ENCODE results near the gene MRPL53.

Gene MRPL53

DNA sequence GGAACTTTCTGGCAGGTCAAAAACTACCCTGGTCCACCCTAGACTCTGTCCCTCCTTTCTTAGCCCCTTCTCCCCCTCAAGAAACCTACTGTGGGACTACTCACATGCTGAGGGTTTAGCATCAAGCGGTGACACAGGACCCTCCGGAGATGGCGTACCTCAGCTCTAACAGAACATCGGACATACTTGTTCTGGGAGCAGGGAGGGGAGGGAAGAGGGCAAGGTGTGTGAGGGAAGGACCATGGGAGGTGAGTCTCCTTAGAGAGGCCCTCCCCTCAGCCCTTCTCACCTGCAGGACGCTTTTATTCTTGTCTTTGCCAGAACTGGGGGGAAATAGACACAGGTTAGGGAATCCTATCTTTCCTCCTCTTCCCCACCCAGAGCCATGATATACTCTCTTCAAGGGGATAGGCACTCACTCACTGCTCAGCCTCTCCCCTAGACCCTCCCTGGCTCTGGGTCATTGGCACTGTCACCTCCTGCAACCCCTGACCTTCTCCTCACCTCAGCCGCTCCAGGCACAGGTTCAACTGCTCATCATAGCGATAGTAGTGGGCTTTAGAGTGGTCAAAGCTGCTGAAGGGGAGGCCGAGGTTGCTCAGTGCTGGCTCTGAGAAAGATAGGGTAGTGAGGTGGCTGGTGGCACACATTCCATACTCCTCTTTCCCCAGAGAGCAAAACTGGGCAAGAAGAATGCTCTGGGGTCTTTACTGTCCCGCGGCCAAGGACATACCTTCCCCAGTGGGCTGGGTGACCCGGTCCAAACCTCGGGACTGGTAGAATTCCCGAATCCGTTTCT, 33.2 kb upstream of the MRPL53 start:
- no peak for DNase-seq
- Mint-ChIP-seq H3K27me3 (peaks cover 52% of the 10 kb centered on the region), H3K9me3 (no peaks in the 10 kb centered on the region), H3K36me3 (ENCODE audit: low read depth) (peaks cover 31% of the 10 kb centered on the region), H3K4me3 (peak overlapping the region; percentile 3), H3K4me1 (peaks cover 64% of the 10 kb centered on the region), H3K27ac (no peak overlapping the region)
- no peak for ATAC-seq

DNA sequence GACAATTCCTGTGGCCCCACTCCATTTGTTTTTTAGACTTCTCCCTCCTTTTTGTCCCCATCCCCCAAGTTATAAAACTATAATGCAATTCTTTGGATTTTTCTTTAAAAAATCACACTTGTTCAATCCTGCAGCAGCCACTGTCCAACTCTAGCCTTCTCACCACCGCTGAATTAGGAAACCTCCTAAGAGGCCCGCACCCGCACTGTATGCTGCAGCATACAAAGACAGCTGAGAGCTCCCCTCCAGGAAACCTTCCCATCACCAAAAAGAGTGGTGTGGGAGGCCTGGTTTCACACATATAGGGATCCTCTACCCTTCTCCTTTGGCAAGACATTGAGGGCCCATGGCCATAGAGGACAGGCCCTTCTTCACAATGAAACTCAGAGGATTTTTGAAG, 32.1 kb upstream of the MRPL53 start:
- Mint-ChIP-seq H3K27ac (no peak overlapping the region), H3K4me1 (peaks cover 62% of the 10 kb centered on the region), H3K36me3 (ENCODE audit: low read depth) (peaks cover 31% of the 10 kb centered on the region), H3K4me3 (peak overlapping the region; percentile 2), H3K9me3 (no peaks in the 10 kb centered on the region), H3K27me3 (peaks cover 55% of the 10 kb centered on the region)
- no peak for ATAC-seq
- no peak for DNase-seq

DNA sequence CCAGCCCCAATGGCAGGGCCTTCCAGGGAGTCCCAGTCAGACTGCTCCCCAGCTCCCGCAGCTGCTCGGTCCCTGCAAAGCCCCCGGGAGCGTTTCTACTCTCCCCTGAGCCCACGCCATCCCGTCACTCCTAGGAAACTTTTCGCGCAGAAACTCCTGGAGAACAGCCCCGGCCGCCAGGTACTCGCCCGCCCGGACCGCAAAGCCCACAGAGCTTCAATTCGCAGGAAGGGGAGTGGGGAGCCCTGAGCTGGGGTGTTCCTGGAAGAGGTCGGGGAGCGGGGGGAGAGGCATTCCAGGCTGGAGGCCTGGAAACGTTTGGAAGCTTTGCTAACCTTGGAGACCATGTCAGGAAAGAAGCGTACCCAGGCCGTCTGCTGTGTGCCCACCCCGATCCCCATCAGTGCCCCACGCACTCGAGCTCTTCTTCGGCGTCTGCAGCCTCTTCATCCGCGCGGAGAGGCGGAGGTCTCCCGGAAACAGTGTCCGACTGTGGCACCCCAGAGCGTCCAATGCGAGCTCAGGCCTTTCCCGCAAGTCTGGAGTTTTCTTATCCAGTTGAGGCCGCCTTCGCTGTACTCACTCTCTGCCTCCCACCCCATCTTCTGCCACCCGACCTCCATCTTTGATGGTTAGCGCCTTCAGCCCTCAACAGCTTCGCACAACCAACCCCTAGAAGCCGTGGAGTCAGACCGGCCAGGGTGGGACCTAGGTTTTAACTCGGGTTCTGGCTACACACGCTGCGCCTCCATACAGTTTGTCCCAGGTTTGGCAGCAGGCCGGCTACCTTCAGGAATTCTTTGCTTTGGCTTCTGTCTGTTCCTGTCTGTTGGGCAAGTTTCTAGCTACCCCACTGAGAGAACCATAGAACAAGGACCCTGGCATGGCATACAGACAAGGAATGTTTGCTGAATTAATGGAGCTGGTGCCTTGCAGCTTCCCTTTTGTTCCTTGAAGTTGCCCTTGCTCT, 31.3 kb upstream of the MRPL53 start:
- peaks cover 58% of the 10 kb centered on the region for H3K27me3 Mint-ChIP-seq
- H3K4me3 Mint-ChIP-seq: peak overlapping the region; percentile 57
- H3K9me3 Mint-ChIP-seq: no peaks in the 10 kb centered on the region
- no peak overlapping the region for H3K27ac Mint-ChIP-seq
- peaks cover 67% of the 10 kb centered on the region for H3K4me1 Mint-ChIP-seq
- DNase-seq (no peak), ATAC-seq (no peak)
- peaks cover 31% of the 10 kb centered on the region for H3K36me3 Mint-ChIP-seq (ENCODE audit: low read depth)

DNA sequence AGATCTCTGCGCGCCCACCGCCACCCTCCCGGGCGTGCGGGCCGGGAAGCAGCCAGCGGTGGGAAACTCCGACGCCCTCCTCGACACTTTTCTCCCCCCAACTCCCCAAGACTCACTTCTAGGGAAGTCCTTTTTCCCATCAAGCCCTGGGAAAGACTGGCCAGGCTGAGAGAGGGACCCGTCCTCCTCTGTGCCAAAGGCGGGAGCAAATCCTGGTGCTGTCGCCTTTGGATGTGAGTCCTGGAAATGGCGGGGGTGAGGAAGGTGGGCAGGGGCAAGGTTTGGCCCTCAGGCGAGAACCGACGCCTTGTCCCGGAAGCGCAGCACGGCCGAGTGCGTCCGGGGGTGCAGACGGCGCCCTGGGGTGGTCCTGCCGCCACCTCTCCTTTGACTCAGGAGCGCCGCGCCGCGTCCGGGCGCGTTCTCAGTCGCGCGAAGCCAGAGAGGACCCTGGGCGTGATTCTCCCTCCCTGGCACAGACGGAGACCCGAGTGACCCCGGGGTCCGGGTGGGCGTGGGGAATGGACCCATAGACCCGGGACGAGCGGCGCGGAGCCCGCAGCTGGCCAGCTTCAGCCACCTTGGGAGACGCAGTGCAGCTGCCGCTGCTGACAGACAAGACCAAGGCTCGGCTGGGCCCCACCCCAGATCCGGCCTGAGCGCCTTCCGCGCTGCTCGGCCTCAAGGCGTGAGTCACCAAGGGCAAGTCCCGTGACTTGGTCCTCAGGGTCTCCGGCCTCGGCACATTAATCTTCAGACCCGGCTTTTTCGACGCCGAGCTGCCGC, 30.4 kb upstream of the MRPL53 start:
- H3K27ac Mint-ChIP-seq: no peak overlapping the region
- DNase-seq (peak; percentile 64), ATAC-seq (peak; percentile 34)
- peaks cover 31% of the 10 kb centered on the region for H3K36me3 Mint-ChIP-seq (ENCODE audit: low read depth)
- peaks cover 69% of the 10 kb centered on the region for H3K4me1 Mint-ChIP-seq
- H3K27me3 Mint-ChIP-seq: peaks cover 66% of the 10 kb centered on the region
- H3K9me3 Mint-ChIP-seq: no peaks in the 10 kb centered on the region
- H3K4me3 Mint-ChIP-seq: peak overlapping the region; percentile 57

DNA sequence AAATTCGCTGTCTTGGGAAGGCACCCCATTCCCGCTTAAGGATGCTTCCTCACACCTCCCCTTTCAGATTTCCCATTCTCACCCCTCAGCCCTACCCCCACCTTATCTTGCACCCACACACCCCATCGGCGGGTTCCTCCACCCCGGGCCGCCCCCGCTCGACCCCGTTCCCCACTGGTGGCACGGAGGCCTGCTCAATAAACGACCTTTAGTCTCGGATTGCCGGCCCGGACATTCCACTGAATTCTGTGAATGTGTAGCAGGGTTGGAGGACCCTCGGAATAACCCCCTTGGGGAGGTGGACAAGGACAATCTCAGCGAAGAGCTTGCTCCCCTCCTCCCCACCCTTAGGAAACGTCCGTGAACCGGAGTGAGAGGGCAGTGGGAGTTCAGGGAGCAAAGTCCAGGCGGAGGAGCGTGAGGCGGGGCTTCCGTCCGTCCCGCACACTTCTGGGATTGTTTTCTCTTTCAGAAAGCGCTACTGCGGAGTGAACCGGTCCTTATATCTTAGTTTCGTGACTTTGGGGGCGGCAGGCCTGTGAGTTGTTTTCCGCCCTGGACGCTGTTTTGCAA, 29.8 kb upstream of the MRPL53 start:
- H3K36me3 Mint-ChIP-seq (ENCODE audit: low read depth): peaks cover 28% of the 10 kb centered on the region
- peaks cover 66% of the 10 kb centered on the region for H3K4me1 Mint-ChIP-seq
- no peaks in the 10 kb centered on the region for H3K9me3 Mint-ChIP-seq
- peaks cover 66% of the 10 kb centered on the region for H3K27me3 Mint-ChIP-seq
- no peak for ATAC-seq
- DNase-seq: no peak
- H3K4me3 Mint-ChIP-seq: peak overlapping the region; percentile 57
- no peak overlapping the region for H3K27ac Mint-ChIP-seq

DNA sequence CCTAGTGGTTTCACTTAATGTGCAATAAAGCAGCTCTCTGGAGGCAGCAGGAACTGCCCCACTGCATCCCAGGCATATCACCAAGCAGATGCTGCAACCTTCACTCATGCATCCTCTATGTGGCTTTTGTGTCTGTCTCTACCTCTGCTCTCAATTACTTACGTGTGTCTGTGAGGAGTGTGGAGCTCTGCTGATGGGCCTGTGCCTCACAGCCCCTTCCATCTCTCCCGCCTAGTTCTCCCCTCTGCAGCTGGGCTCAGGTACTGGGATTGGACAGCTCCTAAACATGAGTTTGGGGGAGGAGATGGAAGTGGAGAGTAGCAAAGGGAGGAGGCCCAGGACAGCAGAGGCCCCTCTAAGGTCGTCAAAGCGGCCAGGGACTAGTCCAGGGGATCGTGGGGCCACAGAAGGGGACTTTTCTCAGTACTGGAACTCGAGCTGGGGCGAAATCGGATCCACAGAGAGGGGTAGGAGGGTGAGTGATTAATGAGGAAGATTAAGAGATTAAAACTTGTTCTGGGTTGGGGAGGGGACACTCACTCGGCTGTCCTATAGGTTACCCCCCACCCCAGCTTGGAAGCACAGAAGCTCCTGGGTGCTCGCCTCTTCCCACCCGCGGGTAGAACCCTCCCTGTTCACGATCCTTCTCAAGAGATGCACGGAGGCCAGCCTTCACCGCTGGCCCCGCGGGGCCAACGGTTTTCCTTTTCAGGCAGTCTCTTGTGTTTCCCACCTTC, 29.0 kb upstream of the MRPL53 start:
- peaks cover 66% of the 10 kb centered on the region for H3K27me3 Mint-ChIP-seq
- no peak overlapping the region for H3K27ac Mint-ChIP-seq
- DNase-seq (no peak), ATAC-seq (no peak)
- H3K4me3 Mint-ChIP-seq: no peak overlapping the region
- peaks cover 58% of the 10 kb centered on the region for H3K4me1 Mint-ChIP-seq
- H3K9me3 Mint-ChIP-seq: no peaks in the 10 kb centered on the region
- peaks cover 21% of the 10 kb centered on the region for H3K36me3 Mint-ChIP-seq (ENCODE audit: low read depth)

DNA sequence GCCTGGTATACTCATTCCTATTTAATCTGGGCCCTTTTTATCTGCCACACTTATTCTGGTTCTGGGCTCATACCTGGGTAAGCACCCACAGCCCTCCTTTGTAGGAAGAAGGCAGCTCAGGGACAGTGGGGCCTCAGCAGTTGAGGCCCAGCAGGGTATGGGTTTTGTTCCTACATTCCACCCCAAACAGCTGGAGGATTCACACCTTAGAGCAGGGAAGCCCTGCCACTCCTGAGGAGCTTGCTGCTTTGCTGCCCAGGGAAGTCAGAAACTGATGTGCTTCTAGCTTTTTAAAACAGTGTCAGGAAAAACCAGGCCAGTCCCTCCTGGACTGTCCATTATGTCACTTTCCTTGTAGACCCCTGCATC, 28.1 kb upstream of the MRPL53 start:
- peaks cover 52% of the 10 kb centered on the region for H3K4me1 Mint-ChIP-seq
- no peak overlapping the region for H3K4me3 Mint-ChIP-seq
- DNase-seq (no peak), ATAC-seq (no peak)
- H3K9me3 Mint-ChIP-seq: no peaks in the 10 kb centered on the region
- peaks cover 66% of the 10 kb centered on the region for H3K27me3 Mint-ChIP-seq
- H3K36me3 Mint-ChIP-seq (ENCODE audit: low read depth): peaks cover 15% of the 10 kb centered on the region
- no peak overlapping the region for H3K27ac Mint-ChIP-seq

DNA sequence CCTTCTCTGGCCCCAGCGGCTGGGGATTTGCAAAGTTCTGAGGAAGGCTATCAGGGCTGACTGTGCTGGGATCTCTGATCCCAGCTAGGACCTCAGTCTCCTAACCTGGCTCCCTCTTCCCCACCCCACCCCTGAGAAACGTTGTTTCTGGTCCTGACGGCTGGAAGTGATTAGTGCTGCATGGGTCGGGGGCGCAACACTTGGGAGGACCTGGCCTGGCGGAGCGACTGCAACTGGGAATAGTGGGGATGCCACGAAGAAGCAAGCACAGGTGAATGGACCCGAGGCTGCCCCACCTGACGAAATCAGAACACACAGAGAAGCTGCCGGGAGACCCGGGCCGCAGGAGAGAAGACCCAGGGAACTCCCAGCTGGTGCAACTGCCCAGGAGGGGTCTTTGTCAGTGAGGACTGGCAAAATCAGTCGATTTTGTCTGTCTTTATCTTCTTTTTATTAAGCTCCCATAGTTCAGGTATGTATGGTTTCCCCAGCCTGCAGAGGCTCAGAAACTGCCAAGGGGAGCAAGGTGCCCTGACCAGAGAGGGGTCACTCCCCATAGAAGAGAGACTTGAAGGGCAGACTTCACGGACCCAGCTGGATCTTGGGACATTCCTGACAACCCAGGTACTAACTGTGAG, 27.6 kb upstream of the MRPL53 start:
- no peak overlapping the region for H3K4me3 Mint-ChIP-seq
- peaks cover 64% of the 10 kb centered on the region for H3K27me3 Mint-ChIP-seq

DNA sequence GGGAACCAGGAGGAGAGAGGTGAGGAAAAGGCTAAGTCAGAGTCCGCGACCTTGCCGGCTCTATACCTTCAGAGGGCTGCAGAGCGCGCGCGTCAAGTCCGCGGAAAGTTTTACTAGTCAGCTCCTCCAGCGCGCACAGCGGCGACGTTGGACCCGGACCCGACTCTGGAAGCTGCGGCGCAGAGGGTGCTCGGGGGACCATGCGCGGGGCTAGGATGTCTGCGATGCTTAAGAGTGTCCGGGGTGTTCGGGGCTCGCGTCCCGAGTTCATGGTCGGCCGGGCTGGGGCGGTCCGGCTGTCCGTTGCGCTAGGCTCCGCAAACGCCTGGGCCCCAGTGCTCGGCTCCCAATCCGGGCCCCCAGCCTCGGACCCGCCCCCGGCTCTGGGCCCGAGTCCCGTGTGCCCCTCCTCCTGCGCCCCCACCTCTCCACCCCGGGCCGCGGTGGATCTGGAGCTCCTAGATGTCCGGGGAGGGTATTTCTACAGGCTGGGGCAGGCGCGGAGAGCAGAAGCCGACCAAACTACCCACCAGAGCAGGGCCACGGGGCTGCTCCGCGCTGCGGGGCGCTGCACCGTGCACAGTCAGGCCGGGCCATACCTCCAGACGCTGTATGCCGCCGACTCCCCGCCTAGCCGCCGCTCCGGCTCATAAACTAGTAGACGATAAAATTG, 26.9 kb upstream of the MRPL53 start, which contains the start of gene LBX2:
Gene LBX2 (minus strand): TSS at position 337 of the 673 bp plus-strand sequence. CDS start 66 bp downstream, at position 271.
- H3K4me3 Mint-ChIP-seq: peak within 1 kb of the TSS; percentile 77
- ATAC-seq (peak; percentile 33), DNase-seq (peak; percentile 56)
- H3K36me3 Mint-ChIP-seq (ENCODE audit: low read depth): peaks cover 3% of the 10 kb centered on the region
- peaks cover 58% of the 10 kb centered on the region for H3K27me3 Mint-ChIP-seq
- no peak within 1 kb of the TSS for H3K27ac Mint-ChIP-seq
- peaks cover 45% of the 10 kb centered on the region for H3K4me1 Mint-ChIP-seq
- no peaks in the 10 kb centered on the region for H3K9me3 Mint-ChIP-seq

More for the DNA sequence above, 27.6 kb upstream of the MRPL53 start:
- Mint-ChIP-seq H3K36me3 (ENCODE audit: low read depth) (peaks cover 10% of the 10 kb centered on the region), H3K9me3 (no peaks in the 10 kb centered on the region), H3K27ac (no peak overlapping the region), H3K4me1 (peaks cover 50% of the 10 kb centered on the region)
- ATAC-seq: no peak
- no peak for DNase-seq

DNA sequence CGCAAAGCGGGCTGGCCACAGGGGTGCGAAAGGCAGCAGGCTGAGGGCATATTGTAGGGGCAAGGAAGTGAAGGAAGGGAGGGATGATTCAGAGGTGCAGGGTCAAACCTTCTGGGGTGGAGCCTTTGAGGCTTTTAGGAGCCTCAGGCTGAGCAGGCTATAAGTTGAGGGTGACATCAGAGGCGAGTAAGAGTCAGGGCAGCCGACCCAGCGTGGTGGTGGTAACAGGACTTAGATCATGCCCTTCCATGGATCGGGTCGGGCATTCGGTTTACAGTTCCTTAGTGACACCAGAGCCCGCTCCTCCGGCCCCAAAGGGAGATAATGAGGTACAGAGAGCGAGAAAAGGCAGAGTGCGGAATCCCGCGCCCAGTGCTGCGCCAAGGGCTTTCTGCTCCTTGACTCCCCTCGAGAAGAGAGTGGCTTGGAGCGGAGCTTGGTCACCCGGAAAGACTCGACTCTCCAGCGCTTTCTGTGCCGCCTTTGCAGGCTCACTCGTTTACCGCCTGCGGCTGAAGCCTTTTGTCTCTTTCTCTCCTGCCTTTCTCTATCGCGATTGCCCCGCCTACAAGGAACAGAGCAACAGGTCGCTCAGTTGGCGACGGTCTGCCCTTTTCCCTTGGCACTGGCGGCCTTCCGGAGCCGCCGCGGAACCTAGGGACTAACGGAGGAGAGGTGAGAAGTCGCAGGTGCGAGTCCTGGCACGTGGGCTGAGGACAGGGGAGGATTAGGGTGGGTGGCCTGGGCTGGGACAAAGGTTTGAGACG, 26.2 kb upstream of the MRPL53 start:
- peaks cover 51% of the 10 kb centered on the region for H3K27me3 Mint-ChIP-seq
- H3K4me1 Mint-ChIP-seq: peaks cover 38% of the 10 kb centered on the region
- H3K9me3 Mint-ChIP-seq: no peaks in the 10 kb centered on the region
- DNase-seq (peak; percentile 37), ATAC-seq (peak; percentile 81)
- peak overlapping the region; percentile 77 for H3K4me3 Mint-ChIP-seq
- H3K27ac Mint-ChIP-seq: peak overlapping the region; percentile 9
- no peaks in the 10 kb centered on the region for H3K36me3 Mint-ChIP-seq (ENCODE audit: low read depth)

DNA sequence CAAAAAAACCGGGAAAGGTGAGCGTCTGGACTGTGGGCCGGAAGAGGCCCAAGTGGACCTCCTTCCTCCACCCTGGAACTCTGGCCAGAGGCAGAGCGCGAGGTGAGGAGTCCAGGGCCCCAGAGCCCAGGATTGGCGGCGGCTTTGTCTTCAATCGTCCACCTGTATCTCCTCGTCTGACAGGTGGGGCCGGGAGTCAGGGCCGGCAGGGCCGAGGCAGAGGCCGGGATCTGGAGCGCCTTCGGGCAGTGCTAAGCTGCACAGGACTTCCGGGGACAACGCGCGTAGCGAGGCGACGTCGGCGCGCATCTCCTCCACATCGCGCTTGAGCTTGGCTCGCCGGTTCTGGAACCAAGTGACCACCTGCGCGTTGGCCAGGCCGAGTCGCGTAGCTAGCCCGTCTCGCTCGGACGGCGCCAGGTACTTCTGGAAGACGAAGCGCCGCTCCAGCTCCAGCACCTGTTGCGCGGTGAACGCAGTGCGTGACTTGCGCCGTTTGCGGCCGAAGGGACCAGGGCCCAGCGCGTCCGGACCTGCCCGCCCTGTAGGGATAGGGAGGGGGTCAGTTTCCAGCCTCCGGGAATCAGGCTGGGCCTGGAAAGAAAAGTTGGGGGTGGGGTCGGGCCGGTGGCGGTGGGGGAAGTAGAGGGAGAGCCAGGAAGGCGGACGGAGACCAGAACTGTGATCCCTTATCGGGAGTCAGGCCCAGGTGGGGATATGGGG, 25.5 kb upstream of the MRPL53 start:
- no peaks in the 10 kb centered on the region for H3K36me3 Mint-ChIP-seq (ENCODE audit: low read depth)
- peak overlapping the region; percentile 22 for H3K27ac Mint-ChIP-seq
- no peaks in the 10 kb centered on the region for H3K9me3 Mint-ChIP-seq
- H3K27me3 Mint-ChIP-seq: peaks cover 48% of the 10 kb centered on the region
- ATAC-seq (no peak), DNase-seq (peak; percentile 30)
- H3K4me1 Mint-ChIP-seq: peaks cover 32% of the 10 kb centered on the region
- H3K4me3 Mint-ChIP-seq: peak overlapping the region; percentile 77
